Right lobe of liver (tissue), 6 donors: Measurements from ENCODE around the gene PWWP2A. TPM values are rescaled to one million over a fixed set of nuclear protein-coding genes. Genes with fewer than 3 reads are reported as not detected.

Source experiments
- ATAC-seq, 4 donors: fragments of 200-7000 bp; cut with Tn5 transposase; one replicate each; pipeline ENCODE4 v1.9.1; 2020; ENCODE audit warnings: mild to moderate bottlenecking in 4 of 4, moderate library complexity in 4 of 4
- DNase-seq, 3 donors: peaks; one replicate each; pipeline ENCODE4 v3.0.0-alpha.2; 2020
- H3K27ac ChIP-seq, 3 donors: fragments of 200-600 bp; one replicate each; pipeline ENCODE4 v1.8.0; 2022
- H3K27me3 ChIP-seq, 2 donors: fragments of 200-600 bp; one replicate each; pipeline ENCODE4 v1.8.0; 2022
- H3K36me3 ChIP-seq, 4 donors: fragments of 200-600 bp; sonication (generic) in 1 of 4; one replicate each; pipeline versions ENCODE4 v1.5.1 to v1.8.0; 2017 to 2022; ENCODE audit warnings: control low read depth in 1 of 4
- H3K4me1 ChIP-seq, 4 donors: fragments of 200-600 bp; sonication (generic) in 1 of 4; one replicate each; pipeline versions ENCODE4 v1.5.1 to v1.8.0; 2017 to 2022; ENCODE audit warnings: control low read depth in 1 of 4
- H3K4me3 ChIP-seq, 3 donors: fragments of 200-600 bp; one replicate each; pipeline ENCODE4 v1.8.0; 2022
- H3K9me3 ChIP-seq, 4 donors: fragments of 200-600 bp; sonication (generic) in 1 of 4; one replicate each; pipeline versions ENCODE4 v1.5.1 to v1.8.0; 2017 to 2022; ENCODE audit warnings: control low read depth in 1 of 4
- POLR2A ChIP-seq: fragments of 450-650 bp; IDR thresholded peaks from one replicate; pipeline ENCODE4 v1.6.1; 2017; ENCODE audit warnings: antibody characterized with exemption, mild to moderate bottlenecking
- WGBS: methylation state at CpG from one replicate; pipeline ENCODE4 v1.1.6; 2018; ENCODE audit warnings: low coverage, low lambda C conversion rate; ENCODE audit not compliant: insufficient coverage; ENCODE audit errors: missing lambda C conversion rate; 5-methylcytosine and 5-hydroxymethylcytosine counted together
- intact Hi-C, 2 donors: fragments of 100-400 bp; cut with DNase I; formaldehyde crosslinking; loops; one replicate each; pipeline versions ENCODE4 v1.11.2 to v1.14.1; 2022
- total RNA-seq, 6 experiments: library from RNA; depleted of rRNA in 2 of 6; stranded (reverse); fragments of >200 nt in 2 of 6; fragmentation: NEBNext Ultra II Directional in 3 of 6; extraction: Animal tissue kit (Norgen Biotek cat#: 25700) in 3 of 6; gene quantifications; one replicate each; pipeline versions ENCODE4 v1.1.0 to v1.2.4, GENCODE V29; 2016 to 2023
- TF ChIP-seq, protein P1 (sequence below), 4 donors: fragments of 200-600 bp in 3 of 4; fragments of 450-650 bp in 1 of 4; IDR thresholded peaks; one replicate each; pipeline versions ENCODE4 v1.5.1 to v1.8.0; 2016 to 2022; ENCODE audit warnings: antibody characterized with exemption in 4 of 4, mild to moderate bottlenecking in 2 of 4
- donor health status: DM: no; HTN: yes; CAD: no.
- donor health status: DM: no; HTN: no; CAD: no.
- donor health status: DM: no; HTN: no; CAD: no.
- donor health status: DM: no; HTN: yes; CAD: no.
- donor health status: DM: no; HTN: yes; CAD: no.

PWWP2A gene
- total RNA-seq, 6 experiments from 2014 or later = 7.4 to 11.8 (median 9.6) TPM

DNA sequence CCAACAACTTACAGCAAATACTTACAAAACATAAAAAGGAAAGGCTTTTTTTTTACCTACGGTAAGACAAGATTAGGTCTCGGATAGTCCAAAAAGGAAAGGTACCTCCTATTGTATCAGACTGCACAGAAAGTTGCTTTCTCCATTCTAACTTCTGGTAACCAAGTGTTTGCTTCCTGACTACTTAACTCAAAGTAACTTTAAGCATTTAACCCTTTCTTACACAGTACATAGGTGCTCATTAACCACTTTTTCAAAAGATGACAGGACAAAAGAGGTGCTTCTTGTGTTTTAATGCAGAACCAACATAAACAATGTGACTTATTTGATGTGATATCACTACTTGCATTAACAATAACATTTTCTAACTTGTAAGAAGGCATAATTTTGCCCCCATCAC, 23.1 kb downstream of the PWWP2A start:
- 92% methylated on average over 2 of the region's 2 CpGs for WGBS
- H3K9me3 ChIP-seq = no peaks in the 10 kb centered on the region
- no peaks in the 10 kb centered on the region for H3K27me3 ChIP-seq
- no peak for ATAC-seq
- intact Hi-C loops = no loop called here
- H3K4me3 ChIP-seq = no peak overlapping the region
- H3K27ac ChIP-seq = no peak overlapping the region
- no peak for DNase-seq
- TF ChIP-seq, protein P1, sequence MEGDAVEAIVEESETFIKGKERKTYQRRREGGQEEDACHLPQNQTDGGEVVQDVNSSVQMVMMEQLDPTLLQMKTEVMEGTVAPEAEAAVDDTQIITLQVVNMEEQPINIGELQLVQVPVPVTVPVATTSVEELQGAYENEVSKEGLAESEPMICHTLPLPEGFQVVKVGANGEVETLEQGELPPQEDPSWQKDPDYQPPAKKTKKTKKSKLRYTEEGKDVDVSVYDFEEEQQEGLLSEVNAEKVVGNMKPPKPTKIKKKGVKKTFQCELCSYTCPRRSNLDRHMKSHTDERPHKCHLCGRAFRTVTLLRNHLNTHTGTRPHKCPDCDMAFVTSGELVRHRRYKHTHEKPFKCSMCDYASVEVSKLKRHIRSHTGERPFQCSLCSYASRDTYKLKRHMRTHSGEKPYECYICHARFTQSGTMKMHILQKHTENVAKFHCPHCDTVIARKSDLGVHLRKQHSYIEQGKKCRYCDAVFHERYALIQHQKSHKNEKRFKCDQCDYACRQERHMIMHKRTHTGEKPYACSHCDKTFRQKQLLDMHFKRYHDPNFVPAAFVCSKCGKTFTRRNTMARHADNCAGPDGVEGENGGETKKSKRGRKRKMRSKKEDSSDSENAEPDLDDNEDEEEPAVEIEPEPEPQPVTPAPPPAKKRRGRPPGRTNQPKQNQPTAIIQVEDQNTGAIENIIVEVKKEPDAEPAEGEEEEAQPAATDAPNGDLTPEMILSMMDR (IDR thresholded peaks at IDR 0.05) = no peak
- TF ChIP-seq POLR2A = no peak
- peaks cover 0 to 19% (median 5%) of the 10 kb centered on the region in 4 donors for H3K36me3 ChIP-seq
- H3K4me1 ChIP-seq = no peaks in the 10 kb centered on the region

- ATAC-seq = no peak
- Histone ChIP-seq H3K4me3 (no peak overlapping the region), H3K36me3 (peaks cover 0 to 19% (median 5%) of the 10 kb centered on the region in 4 donors), H3K9me3 (no peaks in the 10 kb centered on the region), H3K27ac (no peak overlapping the region), H3K4me1 (no peaks in the 10 kb centered on the region), H3K27me3 (no peaks in the 10 kb centered on the region)
- DNase-seq = no peak
- WGBS = 84% methylated on average over 11 of the region's 11 CpGs
- TF ChIP-seq, protein P1 (IDR thresholded peaks at IDR 0.05) = no peak
- TF ChIP-seq POLR2A = no peak
- intact Hi-C loops = no loop called here
Observed at GRCh38 chr5:160092960-160093707, 26.1 kb downstream of the PWWP2A start.

GRCh38 chr5:160092514-160092913, 26.7 kb downstream of the PWWP2A start:
- Histone ChIP-seq H3K36me3 (peaks cover 0 to 19% (median 5%) of the 10 kb centered on the region in 4 donors), H3K27me3 (no peaks in the 10 kb centered on the region), H3K4me3 (no peak overlapping the region), H3K27ac (no peak overlapping the region), H3K9me3 (no peaks in the 10 kb centered on the region), H3K4me1 (no peaks in the 10 kb centered on the region)
- 83% methylated on average over 7 of the region's 7 CpGs for WGBS
- no peak for TF ChIP-seq POLR2A
- TF ChIP-seq, protein P1 (IDR thresholded peaks at IDR 0.05) = no peak
- ATAC-seq = no peak
- no peak for DNase-seq
- intact Hi-C loops = no loop called here

GRCh38 chr5:160090059-160090458, 29.2 kb downstream of the PWWP2A start:
- Histone ChIP-seq H3K4me3 (no peak overlapping the region), H3K9me3 (no peaks in the 10 kb centered on the region), H3K27ac (no peak overlapping the region), H3K4me1 (no peaks in the 10 kb centered on the region), H3K27me3 (no peaks in the 10 kb centered on the region), H3K36me3 (peaks cover 0 to 19% (median 5%) of the 10 kb centered on the region in 4 donors)
- ATAC-seq (no peak), DNase-seq (no peak)
- TF ChIP-seq POLR2A = no peak
- TF ChIP-seq, protein P1 (IDR thresholded peaks at IDR 0.05) = no peak
- intact Hi-C loops = no loop called here
- 73% methylated on average over 1 of the region's 1 CpG for WGBS
